Kidney epithelial cell (primary cell): ENCODE measurements around the gene HCN2. TPM values are rescaled to one million over a fixed set of nuclear protein-coding genes. Genes with fewer than 3 reads are reported as not detected.

ENCODE experiments used
- DNase-seq: peaks from one replicate; pipeline ENCODE4 v3.0.0-alpha.2; 2010; ENCODE audit warnings: low read depth
- H3K27me3 ChIP-seq: 2 replicates; pipeline ENCODE4 v1.6.0; 2011; ENCODE audit warnings: low read length; ENCODE audit not compliant: control insufficient read depth, insufficient read depth
- H3K36me3 ChIP-seq: 2 replicates; pipeline ENCODE4 v1.5.1; 2011; ENCODE audit warnings: low read length; ENCODE audit not compliant: control insufficient read depth, insufficient read depth
- H3K4me3 ChIP-seq: 2 replicates; pipeline ENCODE4 v1.5.1; 2011; ENCODE audit warnings: low read depth, mild to moderate bottlenecking, control low read depth, low read length
- CTCF ChIP-seq: IDR thresholded peaks from 2 replicates; pipeline ENCODE4 v1.5.1; 2011; ENCODE audit warnings: mild to moderate bottlenecking, moderate library complexity, low read length, control low read depth, inconsistent platforms; ENCODE audit not compliant: insufficient read depth, poor library complexity, severe bottlenecking
- total RNA-seq: library from RNA; depleted of rRNA; stranded (reverse); fragments of >200 nt; gene quantifications from 2 replicates; pipeline ENCODE4 v1.2.3, GENCODE V29; 2015

HCN2 gene
- total RNA-seq, 1 donor from 2014 or later: 0.13 TPM

GRCh38 chr19:651114-651818 is 61.6 kb downstream of the HCN2 start:
- Histone ChIP-seq H3K27me3 (no peaks in the 10 kb centered on the region), H3K36me3 (peaks cover 3% of the 10 kb centered on the region), H3K4me3 (no peak overlapping the region)
- no peak for DNase-seq
- no peak for TF ChIP-seq CTCF

DNA sequence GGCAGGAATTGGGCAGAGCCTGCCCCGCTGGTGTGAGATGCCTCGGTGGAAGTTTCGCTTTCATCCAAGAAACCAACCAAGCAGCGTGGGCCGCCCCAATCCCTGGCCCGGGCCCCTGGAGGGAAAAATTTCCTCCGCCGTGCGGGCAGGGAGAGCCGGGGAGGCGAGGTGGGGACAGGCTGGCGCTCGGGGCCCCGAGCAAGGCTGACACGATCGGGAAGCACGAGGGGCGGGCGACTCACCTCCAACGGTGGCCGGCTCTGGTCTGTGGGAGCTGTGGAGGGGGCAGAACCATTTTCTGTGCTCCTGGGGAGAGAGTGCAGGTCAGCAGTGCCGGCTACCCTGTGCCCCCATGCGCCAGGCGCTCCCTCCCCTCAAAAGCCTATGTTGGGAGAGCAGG is 62.3 kb downstream of the HCN2 start:
- H3K36me3 ChIP-seq: peaks cover 3% of the 10 kb centered on the region
- DNase-seq: no peak
- H3K27me3 ChIP-seq: no peaks in the 10 kb centered on the region
- no peak for TF ChIP-seq CTCF
- no peak overlapping the region for H3K4me3 ChIP-seq

- DNase-seq: no peak
- Histone ChIP-seq H3K4me3 (no peak overlapping the region), H3K36me3 (peaks cover 3% of the 10 kb centered on the region), H3K27me3 (no peaks in the 10 kb centered on the region)
- TF ChIP-seq CTCF: no peak
Observed at GRCh38 chr19:652467-653389, 63.0 kb downstream of the HCN2 start.

DNA sequence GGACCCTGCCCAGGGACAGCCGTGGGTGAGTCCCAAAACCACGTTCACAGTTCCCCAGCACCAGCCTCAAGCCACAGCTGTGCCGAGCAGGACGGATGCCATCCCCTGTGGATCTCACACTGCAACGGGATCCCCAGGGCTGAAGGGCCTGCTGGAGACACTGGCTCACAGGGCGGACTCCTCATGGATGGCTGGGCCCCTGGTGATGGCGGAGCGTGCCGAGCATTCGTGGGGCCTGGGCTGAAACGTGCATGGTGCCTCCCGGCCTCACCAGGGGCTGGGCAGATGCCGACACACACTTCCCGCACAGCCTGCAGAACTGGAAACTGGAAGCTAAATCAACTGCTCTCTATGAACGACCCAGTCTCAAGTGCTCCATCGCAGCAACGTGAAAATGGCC is 63.7 kb downstream of the HCN2 start:
- Histone ChIP-seq H3K4me3 (no peak overlapping the region), H3K36me3 (peaks cover 3% of the 10 kb centered on the region), H3K27me3 (no peaks in the 10 kb centered on the region)
- TF ChIP-seq CTCF: no peak
- DNase-seq: no peak

- no peaks in the 10 kb centered on the region for H3K27me3 ChIP-seq
- no peak for TF ChIP-seq CTCF
- no peak for DNase-seq
- H3K36me3 ChIP-seq: peaks cover 3% of the 10 kb centered on the region
- no peak overlapping the region for H3K4me3 ChIP-seq
Observed at GRCh38 chr19:655691-656090, 66.0 kb downstream of the HCN2 start.
